ENCODE measurements around the gene AP3B1. TPM values are rescaled to one million over a fixed set of nuclear protein-coding genes. Genes with fewer than 3 reads are reported as not detected.

AP3B1 gene
- total and polyA plus RNA-seq, 2 of the 8 experiments (the other 6 are each of a cell fraction or from before 2014, with no cell fraction given) = 45.8 to 48.3 TPM

GRCh38 chr5:77960863-77961396 lies 333.6 kb downstream of the AP3B1 start (continued):
- TF ChIP-seq ATF3 (IDR thresholded peaks at IDR 0.05; ENCODE audit: insufficient read depth, low read depth, low read length) = no peak

Measured in H1 (cell line).